ENCODE measurements around the gene TMSB15C. TPM values are rescaled to one million over a fixed set of nuclear protein-coding genes. Genes with fewer than 3 reads are reported as not detected.

TMSB15C gene
- total RNA-seq, 1 experiment from 2014 or later = 4.2 TPM

GRCh38 chrX:104047171-104047570, 28.9 kb downstream of the TMSB15C start:
- no peak for DNase-seq (ENCODE audit: low spot score)

GRCh38 chrX:104045642-104046041, 30.4 kb downstream of the TMSB15C start:
- no peak for DNase-seq (ENCODE audit: low spot score)

GRCh38 chrX:104041003-104041402, 35.0 kb downstream of the TMSB15C start:
- no peak for DNase-seq (ENCODE audit: low spot score)

- no peak for DNase-seq (ENCODE audit: low spot score)
Measured at GRCh38 chrX:104039689-104040505, 36.1 kb downstream of the TMSB15C start, which contains the start of gene H2BW2. H2BW2 (plus strand) TSS chrX:104039956; CDS start chrX:104039995, 39 bp downstream.

Other genes with a start within 250 kb of the TMSB15C start
- 0.96 and 3.3 TPM in 2 replicates for gene RAB9B, start 244.0 kb downstream of the TMSB15C start, total RNA-seq (2014; rRNA removed; shearing (Covaris generic))
- 17.0 and 24.3 TPM in 2 replicates for gene TMSB15B, start 113.6 kb downstream of the TMSB15C start, total RNA-seq (2014; rRNA removed; shearing (Covaris generic))
- not detected in 2 replicates for gene H2BW1, start 62.5 kb downstream of the TMSB15C start, total RNA-seq (2014; rRNA removed; shearing (Covaris generic))
- not detected in 2 replicates for gene H2BW2, start 36.3 kb downstream of the TMSB15C start, total RNA-seq (2014; rRNA removed; shearing (Covaris generic))
- gene ZCCHC18, start 36.3 kb upstream of the TMSB15C start, total RNA-seq (2014; rRNA removed; shearing (Covaris generic)) = 0.60 TPM in 1 of 2 replicates, not detected in the other
- 0.84 and 6.6 TPM in 2 replicates for gene SLC25A53, start 80.8 kb upstream of the TMSB15C start, total RNA-seq (2014; rRNA removed; shearing (Covaris generic))
- 18.5 and 20.0 TPM in 2 replicates for gene FAM199X, start 90.2 kb upstream of the TMSB15C start, total RNA-seq (2014; rRNA removed; shearing (Covaris generic))
- gene ESX1, start 178.7 kb upstream of the TMSB15C start, total RNA-seq (2014; rRNA removed; shearing (Covaris generic)) = not detected in 2 replicates

All from A172 (cell line).